H1 (cell line): Measurements from ENCODE around the gene RNU4-1. TPM values are rescaled to one million over a fixed set of nuclear protein-coding genes. Genes with fewer than 3 reads are reported as not detected.

Experiments used
- BCL11A ChIP-seq, 2 experiments: IDR thresholded peaks; one replicate each; pipeline ENCODE4 v1.6.1; 2011; ENCODE audit warnings: low read depth in 2 of 2, low read length in 2 of 2, mild to moderate bottlenecking in 2 of 2
- SIN3A ChIP-seq, 2 experiments: IDR thresholded peaks in 1 of 2; conservative IDR thresholded peaks in 1 of 2; 2 replicates each; pipeline ENCODE4 v1.6.1; 2011 to 2012; ENCODE audit warnings: low read length in 2 of 2, improper control_type of control experiment in 1 of 2, low read depth in 1 of 2, mild to moderate bottlenecking in 1 of 2
- SP4 ChIP-seq: IDR thresholded peaks from 2 replicates; pipeline ENCODE4 v1.6.1; 2012; ENCODE audit warnings: low read length, inconsistent platforms
- polyA plus RNA-seq, 7 experiments: library from polyadenylated mRNA; depleted of rRNA in 3 of 7; stranded (reverse) in 5 of 7; unstranded in 2 of 7; fragments of >200 nt in 5 of 7; fragments of 200-250 nt in 2 of 7; gene quantifications; 1 replicate in 5 of 7; 2 replicates in 1 of 7; 4 replicates in 1 of 7; pipeline versions ENCODE4 v1.2.1 to v1.2.3, GENCODE V29; 2011 to 2013; ENCODE audit warnings: missing spikeins in 2 of 7, mixed read lengths in 2 of 7
- total RNA-seq: library from RNA; stranded (reverse); fragmentation: NEBNext Ultra II Directional; extraction: Animal tissue kit (Norgen Biotek cat#: 25700); gene quantifications from 2 replicates; pipeline ENCODE4 v1.2.1, GENCODE V29; 2021
- TF ChIP-seq, protein P1 (sequence below): fragments of 300-600 bp; sonication (generic); IDR thresholded peaks from 2 replicates; pipeline ENCODE4 v1.7.1; 2012; ENCODE audit warnings: low read length, moderate library complexity, mild to moderate bottlenecking, inconsistent platforms; ENCODE audit not compliant: insufficient replicate concordance
- TF ChIP-seq, protein P2 (sequence below): IDR thresholded peaks from 2 replicates; pipeline ENCODE4 v1.6.1; 2012; ENCODE audit warnings: inconsistent platforms

RNU4-1 gene
- total and polyA plus RNA-seq, 2 of the 8 experiments (the other 6 are each of a cell fraction or from before 2014, with no cell fraction given), result under 0.01 to 1,424 TPM

DNA sequence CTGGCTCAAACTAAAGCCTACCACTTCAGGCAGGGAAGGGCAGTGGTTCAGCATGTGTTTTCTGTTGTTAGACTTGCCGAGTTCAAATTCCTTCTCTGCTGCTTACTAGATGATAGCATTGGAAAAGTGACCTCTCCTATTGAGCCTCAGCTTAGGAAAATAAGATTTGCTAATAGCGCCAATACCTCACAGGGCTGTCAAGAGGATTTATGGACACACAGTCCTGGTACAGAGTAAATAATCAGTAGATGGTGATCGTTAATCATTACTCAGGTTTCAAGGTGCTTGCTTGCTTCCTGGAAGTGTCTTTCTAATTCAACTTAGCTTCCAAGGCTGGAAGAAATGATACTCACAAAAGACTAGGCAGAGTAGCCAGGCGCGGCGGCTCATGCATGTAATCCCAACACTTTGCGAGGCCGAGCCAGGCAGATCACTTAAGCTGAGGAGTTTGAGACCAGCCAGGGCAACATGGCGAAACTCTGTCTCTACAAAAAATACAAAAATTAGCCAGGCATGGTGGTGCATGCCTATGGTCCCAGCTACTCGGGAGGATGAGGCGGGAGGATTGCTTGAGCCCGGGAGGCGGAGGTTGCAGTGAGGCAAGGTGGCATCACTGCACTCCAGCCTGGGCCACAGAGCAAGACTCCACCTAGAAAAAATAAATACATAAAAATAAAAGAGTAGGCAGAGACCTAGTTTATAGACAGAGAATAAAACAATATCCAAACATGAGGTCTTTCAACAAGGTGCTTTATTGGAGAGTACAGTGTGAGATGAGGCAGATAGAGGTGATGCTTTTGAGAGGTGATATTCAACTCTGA is 28.6 kb upstream of the RNU4-1 start (continued):
- TF ChIP-seq, protein P1, sequence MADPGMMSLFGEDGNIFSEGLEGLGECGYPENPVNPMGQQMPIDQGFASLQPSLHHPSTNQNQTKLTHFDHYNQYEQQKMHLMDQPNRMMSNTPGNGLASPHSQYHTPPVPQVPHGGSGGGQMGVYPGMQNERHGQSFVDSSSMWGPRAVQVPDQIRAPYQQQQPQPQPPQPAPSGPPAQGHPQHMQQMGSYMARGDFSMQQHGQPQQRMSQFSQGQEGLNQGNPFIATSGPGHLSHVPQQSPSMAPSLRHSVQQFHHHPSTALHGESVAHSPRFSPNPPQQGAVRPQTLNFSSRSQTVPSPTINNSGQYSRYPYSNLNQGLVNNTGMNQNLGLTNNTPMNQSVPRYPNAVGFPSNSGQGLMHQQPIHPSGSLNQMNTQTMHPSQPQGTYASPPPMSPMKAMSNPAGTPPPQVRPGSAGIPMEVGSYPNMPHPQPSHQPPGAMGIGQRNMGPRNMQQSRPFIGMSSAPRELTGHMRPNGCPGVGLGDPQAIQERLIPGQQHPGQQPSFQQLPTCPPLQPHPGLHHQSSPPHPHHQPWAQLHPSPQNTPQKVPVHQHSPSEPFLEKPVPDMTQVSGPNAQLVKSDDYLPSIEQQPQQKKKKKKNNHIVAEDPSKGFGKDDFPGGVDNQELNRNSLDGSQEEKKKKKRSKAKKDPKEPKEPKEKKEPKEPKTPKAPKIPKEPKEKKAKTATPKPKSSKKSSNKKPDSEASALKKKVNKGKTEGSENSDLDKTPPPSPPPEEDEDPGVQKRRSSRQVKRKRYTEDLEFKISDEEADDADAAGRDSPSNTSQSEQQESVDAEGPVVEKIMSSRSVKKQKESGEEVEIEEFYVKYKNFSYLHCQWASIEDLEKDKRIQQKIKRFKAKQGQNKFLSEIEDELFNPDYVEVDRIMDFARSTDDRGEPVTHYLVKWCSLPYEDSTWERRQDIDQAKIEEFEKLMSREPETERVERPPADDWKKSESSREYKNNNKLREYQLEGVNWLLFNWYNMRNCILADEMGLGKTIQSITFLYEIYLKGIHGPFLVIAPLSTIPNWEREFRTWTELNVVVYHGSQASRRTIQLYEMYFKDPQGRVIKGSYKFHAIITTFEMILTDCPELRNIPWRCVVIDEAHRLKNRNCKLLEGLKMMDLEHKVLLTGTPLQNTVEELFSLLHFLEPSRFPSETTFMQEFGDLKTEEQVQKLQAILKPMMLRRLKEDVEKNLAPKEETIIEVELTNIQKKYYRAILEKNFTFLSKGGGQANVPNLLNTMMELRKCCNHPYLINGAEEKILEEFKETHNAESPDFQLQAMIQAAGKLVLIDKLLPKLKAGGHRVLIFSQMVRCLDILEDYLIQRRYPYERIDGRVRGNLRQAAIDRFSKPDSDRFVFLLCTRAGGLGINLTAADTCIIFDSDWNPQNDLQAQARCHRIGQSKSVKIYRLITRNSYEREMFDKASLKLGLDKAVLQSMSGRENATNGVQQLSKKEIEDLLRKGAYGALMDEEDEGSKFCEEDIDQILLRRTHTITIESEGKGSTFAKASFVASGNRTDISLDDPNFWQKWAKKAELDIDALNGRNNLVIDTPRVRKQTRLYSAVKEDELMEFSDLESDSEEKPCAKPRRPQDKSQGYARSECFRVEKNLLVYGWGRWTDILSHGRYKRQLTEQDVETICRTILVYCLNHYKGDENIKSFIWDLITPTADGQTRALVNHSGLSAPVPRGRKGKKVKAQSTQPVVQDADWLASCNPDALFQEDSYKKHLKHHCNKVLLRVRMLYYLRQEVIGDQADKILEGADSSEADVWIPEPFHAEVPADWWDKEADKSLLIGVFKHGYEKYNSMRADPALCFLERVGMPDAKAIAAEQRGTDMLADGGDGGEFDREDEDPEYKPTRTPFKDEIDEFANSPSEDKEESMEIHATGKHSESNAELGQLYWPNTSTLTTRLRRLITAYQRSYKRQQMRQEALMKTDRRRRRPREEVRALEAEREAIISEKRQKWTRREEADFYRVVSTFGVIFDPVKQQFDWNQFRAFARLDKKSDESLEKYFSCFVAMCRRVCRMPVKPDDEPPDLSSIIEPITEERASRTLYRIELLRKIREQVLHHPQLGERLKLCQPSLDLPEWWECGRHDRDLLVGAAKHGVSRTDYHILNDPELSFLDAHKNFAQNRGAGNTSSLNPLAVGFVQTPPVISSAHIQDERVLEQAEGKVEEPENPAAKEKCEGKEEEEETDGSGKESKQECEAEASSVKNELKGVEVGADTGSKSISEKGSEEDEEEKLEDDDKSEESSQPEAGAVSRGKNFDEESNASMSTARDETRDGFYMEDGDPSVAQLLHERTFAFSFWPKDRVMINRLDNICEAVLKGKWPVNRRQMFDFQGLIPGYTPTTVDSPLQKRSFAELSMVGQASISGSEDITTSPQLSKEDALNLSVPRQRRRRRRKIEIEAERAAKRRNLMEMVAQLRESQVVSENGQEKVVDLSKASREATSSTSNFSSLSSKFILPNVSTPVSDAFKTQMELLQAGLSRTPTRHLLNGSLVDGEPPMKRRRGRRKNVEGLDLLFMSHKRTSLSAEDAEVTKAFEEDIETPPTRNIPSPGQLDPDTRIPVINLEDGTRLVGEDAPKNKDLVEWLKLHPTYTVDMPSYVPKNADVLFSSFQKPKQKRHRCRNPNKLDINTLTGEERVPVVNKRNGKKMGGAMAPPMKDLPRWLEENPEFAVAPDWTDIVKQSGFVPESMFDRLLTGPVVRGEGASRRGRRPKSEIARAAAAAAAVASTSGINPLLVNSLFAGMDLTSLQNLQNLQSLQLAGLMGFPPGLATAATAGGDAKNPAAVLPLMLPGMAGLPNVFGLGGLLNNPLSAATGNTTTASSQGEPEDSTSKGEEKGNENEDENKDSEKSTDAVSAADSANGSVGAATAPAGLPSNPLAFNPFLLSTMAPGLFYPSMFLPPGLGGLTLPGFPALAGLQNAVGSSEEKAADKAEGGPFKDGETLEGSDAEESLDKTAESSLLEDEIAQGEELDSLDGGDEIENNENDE, result no peak
- TF ChIP-seq SP4 (no peak), SIN3A (conservative IDR thresholded peaks at IDR 0.05 in 1 of 2, IDR thresholded peaks at IDR 0.05 in 1 of 2; ENCODE audit: low read depth in 1 of 2, low read length in 2 of 2) (no peak), BCL11A (IDR thresholded peaks at IDR 0.05; ENCODE audit: low read depth in 2 of 2, low read length in 2 of 2) (no peak)
- TF ChIP-seq, protein P2, sequence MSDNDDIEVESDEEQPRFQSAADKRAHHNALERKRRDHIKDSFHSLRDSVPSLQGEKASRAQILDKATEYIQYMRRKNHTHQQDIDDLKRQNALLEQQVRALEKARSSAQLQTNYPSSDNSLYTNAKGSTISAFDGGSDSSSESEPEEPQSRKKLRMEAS, result no peak
